GM15510 (cell line): ENCODE measurements around the gene MICAL3.

Experiments used
- POLR2A ChIP-seq: IDR thresholded peaks from 3 replicates; pipeline ENCODE4 v1.6.1; 2011; ENCODE audit warnings: borderline replicate concordance; ENCODE audit not compliant: insufficient read length; ENCODE audit errors: extremely low read depth

The MICAL3 gene

GRCh38 chr22:17803609-17804270 is 220.6 kb downstream of the MICAL3 start:
- no peak for TF ChIP-seq POLR2A

GRCh38 chr22:17802822-17803221 is 221.5 kb downstream of the MICAL3 start:
- no peak for TF ChIP-seq POLR2A

GRCh38 chr22:17802411-17802810 is 221.9 kb downstream of the MICAL3 start:
- TF ChIP-seq POLR2A = no peak

- TF ChIP-seq POLR2A = no peak
These were observed 226.4 kb downstream of the MICAL3 start for GRCh38 chr22:17797721-17798559.

GRCh38 chr22:17796695-17797094 is 227.7 kb downstream of the MICAL3 start:
- TF ChIP-seq POLR2A = no peak

GRCh38 chr22:17795661-17796548 is 228.5 kb downstream of the MICAL3 start:
- no peak for TF ChIP-seq POLR2A

- no peak for TF ChIP-seq POLR2A
These were observed 229.4 kb downstream of the MICAL3 start for GRCh38 chr22:17794726-17795542.

- no peak for TF ChIP-seq POLR2A
These were observed 231.4 kb downstream of the MICAL3 start for GRCh38 chr22:17792854-17793434.

- TF ChIP-seq POLR2A = no peak
These were observed 232.1 kb downstream of the MICAL3 start for GRCh38 chr22:17792299-17792698.

GRCh38 chr22:17791196-17791595 is 233.2 kb downstream of the MICAL3 start:
- TF ChIP-seq POLR2A = no peak

GRCh38 chr22:17789379-17790200 is 234.8 kb downstream of the MICAL3 start:
- no peak for TF ChIP-seq POLR2A

- TF ChIP-seq POLR2A = no peak
These were observed 235.6 kb downstream of the MICAL3 start for GRCh38 chr22:17788528-17789378.
